ENCODE measurements around the gene PEX11A.

The PEX11A gene

GRCh38 chr15:89642106-89642505 is 48.4 kb downstream of the PEX11A start:
- Mint-ChIP-seq H3K4me3 (no peak overlapping the region), H3K27me3 (ENCODE audit: low read depth) (no peaks in the 10 kb centered on the region), H3K36me3 (ENCODE audit: low read depth) (no peaks in the 10 kb centered on the region), H3K9me3 (no peaks in the 10 kb centered on the region), H3K27ac (no peak overlapping the region), H3K4me1 (ENCODE audit: low read depth) (peaks cover 2% of the 10 kb centered on the region)
- no peak for DNase-seq (ENCODE audit: low spot score)

GRCh38 chr15:89641053-89641452 is 49.5 kb downstream of the PEX11A start:
- Mint-ChIP-seq H3K9me3 (no peaks in the 10 kb centered on the region), H3K27me3 (ENCODE audit: low read depth) (no peaks in the 10 kb centered on the region), H3K36me3 (ENCODE audit: low read depth) (no peaks in the 10 kb centered on the region), H3K4me1 (ENCODE audit: low read depth) (no peaks in the 10 kb centered on the region), H3K4me3 (no peak overlapping the region), H3K27ac (no peak overlapping the region)
- no peak for DNase-seq (ENCODE audit: low spot score)

GRCh38 chr15:89640245-89640644 is 50.3 kb downstream of the PEX11A start:
- Mint-ChIP-seq H3K9me3 (peaks cover 3% of the 10 kb centered on the region), H3K4me3 (no peak overlapping the region), H3K27ac (no peak overlapping the region), H3K4me1 (ENCODE audit: low read depth) (no peaks in the 10 kb centered on the region), H3K36me3 (ENCODE audit: low read depth) (no peaks in the 10 kb centered on the region), H3K27me3 (ENCODE audit: low read depth) (no peaks in the 10 kb centered on the region)
- no peak for DNase-seq (ENCODE audit: low spot score)

GRCh38 chr15:89633585-89633984 is 57.0 kb downstream of the PEX11A start:
- no peak for DNase-seq (ENCODE audit: low spot score)
- Mint-ChIP-seq H3K36me3 (ENCODE audit: low read depth) (peaks cover 26% of the 10 kb centered on the region), H3K27ac (no peak overlapping the region), H3K27me3 (ENCODE audit: low read depth) (no peaks in the 10 kb centered on the region), H3K4me1 (ENCODE audit: low read depth) (no peaks in the 10 kb centered on the region), H3K9me3 (peaks cover 9% of the 10 kb centered on the region), H3K4me3 (no peak overlapping the region)

- Mint-ChIP-seq H3K4me1 (ENCODE audit: low read depth) (no peaks in the 10 kb centered on the region), H3K36me3 (ENCODE audit: low read depth) (peaks cover 29% of the 10 kb centered on the region), H3K27ac (no peak overlapping the region), H3K9me3 (peaks cover 9% of the 10 kb centered on the region), H3K27me3 (ENCODE audit: low read depth) (no peaks in the 10 kb centered on the region), H3K4me3 (no peak overlapping the region)
- DNase-seq (ENCODE audit: low spot score), result no peak
Measured at GRCh38 chr15:89632563-89633430, 57.8 kb downstream of the PEX11A start.

- no peaks in the 10 kb centered on the region for H3K27me3 Mint-ChIP-seq (ENCODE audit: low read depth)
- H3K4me3 Mint-ChIP-seq, result no peak overlapping the region
- H3K9me3 Mint-ChIP-seq, result peaks cover 9% of the 10 kb centered on the region
- H3K36me3 Mint-ChIP-seq (ENCODE audit: low read depth), result peaks cover 30% of the 10 kb centered on the region
- DNase-seq (ENCODE audit: low spot score), result no peak
- no peak overlapping the region for H3K27ac Mint-ChIP-seq
- no peaks in the 10 kb centered on the region for H3K4me1 Mint-ChIP-seq (ENCODE audit: low read depth)
Measured at GRCh38 chr15:89631902-89632264, 58.7 kb downstream of the PEX11A start.
